CD4-positive, alpha-beta T cell (primary cell): ENCODE data around the gene ZEB2. TPM values are rescaled to one million over a fixed set of nuclear protein-coding genes. Genes with fewer than 3 reads are reported as not detected.

ENCODE experiments used
- ATAC-seq: fragments of 200-7000 bp; cut with Tn5 transposase; one replicate; pipeline ENCODE4 v1.10.0; 2022; ENCODE audit warnings: mild to moderate bottlenecking; ENCODE audit not compliant: poor library complexity
- CTCF ChIA-PET: fragments of 350-600 bp; sonication (Branson Sonifier 250); formaldehyde crosslinking; loops from one replicate; lab custom pipeline; 2021; ENCODE audit warnings: antibody characterized with exemption, inconsistent platforms; lab: Charles Lee
- POLR2A ChIA-PET: fragments of 350-600 bp; sonication (Branson Sonifier 250); formaldehyde crosslinking; loops from one replicate; lab custom pipeline; 2021; ENCODE audit warnings: antibody characterized with exemption, inconsistent platforms; lab: Charles Lee
- DNase-seq, 14 experiments: peaks; one replicate each; pipeline ENCODE4 v3.0.0-alpha.2; 2013 to 2020; ENCODE audit warnings: mixed read lengths in 2 of 14
- H3K27ac ChIP-seq, 2 donors: one replicate each; pipeline versions ENCODE4 v1.5.1 to v1.7.0; 2013; ENCODE audit warnings: low read length in 2 of 2, low read depth in 1 of 2, mild to moderate bottlenecking in 1 of 2
- H3K27me3 ChIP-seq, 2 experiments: 1 replicate in 1 of 2; 2 replicates in 1 of 2; pipeline versions ENCODE4 v1.6.1 to v1.7.0; 2013; ENCODE audit warnings: low read length in 2 of 2, control low read depth in 1 of 2, mild to moderate bottlenecking in 1 of 2, moderate library complexity in 1 of 2; ENCODE audit not compliant: insufficient read depth in 2 of 2, control insufficient read depth in 1 of 2
- H3K36me3 ChIP-seq: one replicate; pipeline ENCODE4 v1.6.1; 2013; ENCODE audit warnings: low read length, control low read depth; ENCODE audit not compliant: insufficient read depth
- H3K4me1 ChIP-seq: one replicate; pipeline ENCODE4 v1.6.1; 2013; ENCODE audit warnings: low read length, control low read depth; ENCODE audit not compliant: insufficient read depth
- H3K4me3 ChIP-seq: one replicate; pipeline ENCODE4 v1.5.1; 2013; ENCODE audit warnings: mild to moderate bottlenecking, low read length, moderate library complexity
- H3K9me3 ChIP-seq, 2 experiments: 1 replicate in 1 of 2; 2 replicates in 1 of 2; pipeline versions ENCODE4 v1.6.1 to v1.7.0; 2013; ENCODE audit warnings: low read length in 2 of 2, mild to moderate bottlenecking in 2 of 2, control low read depth in 1 of 2, moderate library complexity in 1 of 2; ENCODE audit not compliant: control insufficient read depth in 1 of 2, insufficient read depth in 1 of 2
- H3K27ac Mint-ChIP-seq: one replicate; pipeline ENCODE4 v1.8.0; 2020; ENCODE audit warnings: mixed read lengths
- H3K27me3 Mint-ChIP-seq: one replicate; pipeline ENCODE4 v1.8.0; 2021; ENCODE audit warnings: mixed read lengths
- H3K36me3 Mint-ChIP-seq: one replicate; pipeline ENCODE4 v1.8.0; 2021; ENCODE audit warnings: low read depth, mixed read lengths
- H3K4me1 Mint-ChIP-seq: one replicate; pipeline ENCODE4 v1.8.0; 2021; ENCODE audit warnings: low read depth, mixed read lengths
- H3K4me3 Mint-ChIP-seq: one replicate; pipeline ENCODE4 v1.8.0; 2020; ENCODE audit warnings: mild to moderate bottlenecking, mixed read lengths
- H3K9me3 Mint-ChIP-seq: one replicate; pipeline ENCODE4 v1.8.0; 2020; ENCODE audit warnings: mixed read lengths
- CTCF ChIP-seq: fragments of 200-600 bp; IDR thresholded peaks from one replicate; pipeline ENCODE4 v1.8.0; 2022; ENCODE audit warnings: antibody characterized with exemption, mild to moderate bottlenecking
- intact Hi-C, 2 experiments: fragments of 100-400 bp; cut with DNase I in 1 of 2; cut with micrococcal nuclease in 1 of 2; formaldehyde crosslinking; loops; one replicate each; pipeline versions ENCODE4 v1.15.1 to v1.9.0; 2023 to 2025; cut with DNase I, micrococcal nuclease
- total RNA-seq, 174 experiments: library from RNA in 2 of 174; stranded (reverse) in 2 of 174; gene quantifications; one replicate each; pipeline ENCODE4 v1.2.3 and lab custom pipeline; 2021 to 2026

The ZEB2 gene
- total RNA-seq, 2 experiments from 2014 or later: 12.3 to 13.4 TPM

- TF ChIP-seq CTCF: no peak
- Histone ChIP-seq H3K9me3 (no peaks in the 10 kb centered on the region), H3K27me3 (no peaks in the 10 kb centered on the region), H3K4me1 (no peaks in the 10 kb centered on the region), H3K36me3 (no peaks in the 10 kb centered on the region), H3K27ac (no peak overlapping the region), H3K4me3 (no peak overlapping the region)
- ChIA-PET CTCF (no interaction called here), POLR2A (no interaction called here)
- ATAC-seq (no peak), DNase-seq (peak in 3 of 14 experiments; percentile 11 to 56 (median 36))
- intact Hi-C loops: no loop called here
- Mint-ChIP-seq H3K36me3 (no peaks in the 10 kb centered on the region), H3K4me3 (no peak overlapping the region), H3K27me3 (no peaks in the 10 kb centered on the region), H3K4me1 (no peaks in the 10 kb centered on the region), H3K27ac (no peak overlapping the region), H3K9me3 (no peaks in the 10 kb centered on the region)
Observed at GRCh38 chr2:144414324-144414845, 105.5 kb downstream of the ZEB2 start.

- ChIA-PET CTCF (no interaction called here), POLR2A (no interaction called here)
- Histone ChIP-seq H3K27ac (no peak overlapping the region), H3K4me1 (no peaks in the 10 kb centered on the region), H3K9me3 (no peaks in the 10 kb centered on the region), H3K4me3 (no peak overlapping the region), H3K27me3 (no peaks in the 10 kb centered on the region), H3K36me3 (no peaks in the 10 kb centered on the region)
- H3K36me3 Mint-ChIP-seq: no peaks in the 10 kb centered on the region
- TF ChIP-seq CTCF: no peak
- no peak overlapping the region for H3K4me3 Mint-ChIP-seq
- no peak overlapping the region for H3K27ac Mint-ChIP-seq
- H3K9me3 Mint-ChIP-seq: no peaks in the 10 kb centered on the region
- ATAC-seq (no peak), DNase-seq (peak in 2 of 14 experiments; percentile 14 to 35)
- H3K27me3 Mint-ChIP-seq: no peaks in the 10 kb centered on the region
- intact Hi-C loops: no loop called here
- H3K4me1 Mint-ChIP-seq: no peaks in the 10 kb centered on the region
Observed at GRCh38 chr2:144412709-144413108, 107.2 kb downstream of the ZEB2 start.

- H3K4me1 ChIP-seq: no peaks in the 10 kb centered on the region
- no peak for TF ChIP-seq CTCF
- Mint-ChIP-seq H3K4me1 (no peaks in the 10 kb centered on the region), H3K36me3 (no peaks in the 10 kb centered on the region), H3K9me3 (no peaks in the 10 kb centered on the region), H3K27ac (no peak overlapping the region), H3K27me3 (no peaks in the 10 kb centered on the region), H3K4me3 (no peak overlapping the region)
- ChIA-PET POLR2A (no interaction called here), CTCF (interaction anchor here (0.7 kb wide), 1 partner anchor 73 kb away, joined by 3 read pairs; no protein-coding TSS in a partner anchor)
- DNase-seq (no peak), ATAC-seq (no peak)
- no peaks in the 10 kb centered on the region for H3K36me3 ChIP-seq
- H3K27ac ChIP-seq: no peak overlapping the region
- intact Hi-C loops: no loop called here
- H3K9me3 ChIP-seq: no peaks in the 10 kb centered on the region
- H3K4me3 ChIP-seq: no peak overlapping the region
- no peaks in the 10 kb centered on the region for H3K27me3 ChIP-seq
Observed at GRCh38 chr2:144411473-144411872, 108.4 kb downstream of the ZEB2 start.
